GM18520 (cell line): ENCODE measurements around the gene UTF1.

Experiments
- ATAC-seq: cut with Tn5 transposase; IDR thresholded peaks from one replicate; pipeline ENCODE4 v1.9.1; 2021; ENCODE audit not compliant: unreplicated experiment

Gene UTF1

DNA sequence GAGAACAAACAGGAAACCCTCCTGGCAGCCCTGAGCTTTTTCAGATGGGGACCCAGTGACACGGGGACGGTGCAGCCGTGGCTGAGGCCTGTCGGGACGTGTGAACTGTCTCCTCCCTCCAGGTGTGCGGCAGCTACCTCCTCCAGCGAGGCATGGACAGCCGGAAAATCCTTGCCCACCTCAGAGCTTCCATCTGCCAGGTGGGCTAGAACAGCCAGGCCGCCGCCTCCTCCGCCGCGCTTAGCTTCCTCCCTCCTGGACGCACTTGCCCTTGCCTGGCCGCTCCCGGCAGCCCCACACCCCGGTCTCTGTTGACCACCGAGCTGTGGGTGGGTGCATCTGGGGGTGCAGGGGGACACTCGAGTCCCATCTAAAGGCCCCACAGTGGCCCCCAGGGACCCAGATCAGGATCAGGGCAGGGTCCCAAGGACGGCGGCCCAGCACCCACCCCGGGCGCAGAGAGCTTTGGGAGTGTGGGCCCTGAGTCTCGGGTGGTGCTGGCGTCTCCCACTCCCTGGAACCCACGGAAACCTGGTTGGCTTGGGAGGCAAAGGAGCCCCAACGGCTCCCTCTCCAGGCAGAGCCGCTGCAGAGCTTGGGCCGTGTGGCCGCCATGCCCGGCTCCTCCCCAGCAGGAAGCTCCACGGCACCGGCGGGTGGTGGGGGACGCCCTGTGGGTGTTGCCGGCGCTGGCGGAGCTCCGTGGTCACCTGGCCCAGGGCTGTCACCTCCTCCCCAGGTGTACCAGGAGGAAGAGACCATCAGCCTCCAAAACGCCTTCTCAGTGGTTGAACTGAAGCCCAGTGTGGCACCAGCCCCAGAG lies 32.9 kb upstream of the UTF1 start:
- no peak for ATAC-seq

DNA sequence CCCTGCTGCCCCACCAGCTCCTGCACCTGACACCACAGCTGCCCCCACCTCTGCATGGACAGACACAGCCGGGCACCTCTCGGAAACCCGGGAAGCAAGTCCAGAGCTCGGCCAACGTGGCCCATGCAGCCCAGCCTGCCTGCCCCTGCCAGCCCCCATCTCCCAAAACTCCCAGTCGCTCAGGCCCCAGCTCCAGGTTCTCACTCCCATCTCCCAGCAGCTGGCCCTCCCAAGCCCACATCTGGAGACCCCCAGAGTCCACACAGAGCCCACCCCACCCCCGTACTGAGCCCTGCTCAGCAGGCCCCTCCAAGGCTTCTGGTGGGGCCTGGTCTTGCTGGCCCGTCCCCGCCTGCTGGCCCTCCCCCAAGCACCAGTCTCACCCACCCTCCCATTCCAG lies 32.2 kb upstream of the UTF1 start:
- no peak for ATAC-seq

DNA sequence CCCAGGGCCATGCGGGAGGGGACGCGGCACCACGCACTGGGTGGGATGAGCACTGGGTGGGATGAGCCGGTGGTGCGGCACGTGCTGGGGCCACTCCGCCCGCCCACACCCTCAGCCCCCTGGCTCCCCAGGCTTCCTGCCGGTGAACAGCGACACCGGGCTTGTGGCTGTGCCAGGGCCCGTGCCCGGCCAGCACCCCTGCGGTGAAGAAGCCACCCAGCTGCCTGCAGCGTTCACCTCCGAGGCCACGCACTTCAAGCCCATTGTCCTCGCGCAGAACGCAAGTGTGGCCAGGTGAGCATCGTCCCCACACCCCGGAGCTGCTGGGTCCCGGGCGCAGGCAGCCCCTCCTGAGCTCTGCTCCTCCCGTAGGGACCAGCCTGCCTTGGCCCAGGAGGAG lies 31.8 kb upstream of the UTF1 start:
- no peak for ATAC-seq

DNA sequence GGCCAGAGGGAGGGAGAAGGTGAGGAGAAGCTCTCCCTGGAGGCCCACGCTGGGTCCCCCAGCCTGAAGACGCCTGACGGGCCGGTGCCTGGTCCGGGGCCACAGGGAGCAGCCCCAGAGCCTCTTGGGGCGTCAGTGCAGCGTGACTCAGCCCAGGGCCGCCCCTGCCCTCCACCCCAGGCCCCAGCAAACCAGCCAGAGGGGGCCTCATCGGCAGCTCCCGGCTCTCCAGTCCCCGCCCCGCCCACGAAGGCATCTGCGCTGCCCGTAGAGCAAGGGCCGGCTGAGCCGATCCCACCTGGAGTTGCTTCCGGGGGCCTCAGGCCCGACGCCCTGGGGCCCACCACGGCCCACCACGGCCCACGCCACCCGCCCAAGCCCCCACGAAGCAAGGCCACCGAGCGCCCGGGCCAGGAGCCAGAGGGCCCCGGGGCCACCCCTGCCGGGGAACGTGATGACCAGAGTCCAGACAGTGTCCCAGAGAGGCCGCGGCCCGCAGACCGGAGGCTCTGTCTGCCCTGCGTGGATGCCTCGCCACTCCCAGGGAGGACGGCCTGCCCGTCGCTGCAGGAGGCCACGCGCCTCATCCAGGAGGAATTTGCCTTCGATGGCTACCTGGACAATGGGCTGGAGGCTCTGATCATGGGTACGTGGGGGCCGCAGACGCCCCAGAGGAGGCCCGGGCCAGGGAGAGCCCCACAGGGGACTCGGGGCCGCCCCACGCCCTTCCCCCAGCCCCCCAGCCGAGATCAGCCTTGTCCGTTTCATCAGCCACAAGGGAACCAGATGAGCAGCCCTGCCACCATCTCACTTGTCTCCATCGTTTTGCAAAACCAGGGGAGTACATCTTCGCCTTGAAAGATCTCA lies 31.2 kb upstream of the UTF1 start:
- no peak for ATAC-seq

DNA sequence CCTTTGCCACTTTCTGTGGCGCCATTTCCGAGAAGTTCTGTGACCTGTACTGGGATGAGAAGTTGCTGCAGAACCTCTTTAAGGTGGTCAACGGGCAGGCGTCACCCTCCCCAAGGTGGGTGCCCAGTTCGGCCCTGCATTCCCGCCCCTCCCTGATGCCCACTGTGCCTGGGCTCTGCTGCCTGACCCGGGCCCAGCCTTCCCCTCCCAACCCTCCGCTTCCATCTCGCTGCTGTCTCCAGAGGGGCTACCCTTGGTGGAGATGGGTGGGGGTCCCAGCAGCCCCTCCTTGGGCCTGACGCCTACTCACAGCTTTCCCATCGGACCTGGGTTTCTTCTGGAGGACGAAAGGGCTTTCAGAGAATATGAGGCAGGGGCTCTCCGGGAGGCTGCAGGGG lies 30.5 kb upstream of the UTF1 start:
- ATAC-seq, result no peak

DNA sequence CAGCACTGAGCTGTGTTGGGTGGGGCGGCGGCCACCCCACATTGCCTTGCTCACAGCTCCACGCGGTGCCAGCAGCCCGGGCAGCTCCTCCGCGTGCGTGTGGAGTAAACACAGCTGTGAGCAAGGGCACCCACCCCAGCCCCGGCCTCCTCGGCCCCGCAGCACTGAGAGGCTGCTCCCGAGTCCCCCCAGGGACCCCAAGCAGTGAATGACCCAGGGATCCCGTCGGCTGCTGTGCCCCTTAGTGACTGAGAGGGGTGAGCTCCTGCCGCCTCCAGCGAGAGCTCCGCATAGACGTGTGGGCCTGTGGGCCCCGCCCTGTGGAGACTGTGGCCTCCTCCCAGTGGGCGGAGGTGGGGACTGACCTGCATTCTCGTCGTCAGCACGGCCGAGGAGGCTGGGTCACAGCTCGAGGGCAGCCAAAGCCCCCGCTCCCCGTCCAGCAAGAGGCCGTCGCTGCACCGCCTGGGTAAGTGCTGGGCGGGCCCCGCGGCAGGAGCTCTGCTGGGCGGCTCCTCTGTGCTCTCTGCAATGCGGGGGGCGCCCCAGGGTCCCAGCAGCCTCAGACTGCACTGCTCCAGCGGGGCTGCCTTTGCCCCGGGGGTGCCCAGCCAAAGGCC lies 29.9 kb upstream of the UTF1 start:
- ATAC-seq, result no peak

DNA sequence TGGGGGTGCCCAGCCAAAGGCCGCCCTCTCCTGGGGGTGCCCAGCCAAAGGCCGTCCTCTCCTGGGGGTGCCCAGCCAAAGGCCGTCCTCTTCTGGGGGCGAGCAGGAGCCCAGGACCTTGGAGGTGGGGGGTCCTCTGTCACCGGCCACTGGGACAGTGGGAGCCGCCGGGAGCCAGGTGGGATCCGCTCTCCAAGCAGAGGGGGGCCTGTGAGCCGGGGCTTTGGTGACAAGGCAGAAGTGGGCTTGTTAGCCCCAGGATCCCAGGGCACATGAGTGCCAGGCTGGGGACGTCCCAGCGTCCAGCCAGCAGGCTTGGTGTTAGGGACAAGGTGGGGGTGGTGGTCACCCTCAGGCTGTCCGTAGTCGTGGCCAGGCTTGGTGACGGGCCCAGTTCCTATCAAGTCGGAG lies 29.4 kb upstream of the UTF1 start:
- ATAC-seq, result no peak

DNA sequence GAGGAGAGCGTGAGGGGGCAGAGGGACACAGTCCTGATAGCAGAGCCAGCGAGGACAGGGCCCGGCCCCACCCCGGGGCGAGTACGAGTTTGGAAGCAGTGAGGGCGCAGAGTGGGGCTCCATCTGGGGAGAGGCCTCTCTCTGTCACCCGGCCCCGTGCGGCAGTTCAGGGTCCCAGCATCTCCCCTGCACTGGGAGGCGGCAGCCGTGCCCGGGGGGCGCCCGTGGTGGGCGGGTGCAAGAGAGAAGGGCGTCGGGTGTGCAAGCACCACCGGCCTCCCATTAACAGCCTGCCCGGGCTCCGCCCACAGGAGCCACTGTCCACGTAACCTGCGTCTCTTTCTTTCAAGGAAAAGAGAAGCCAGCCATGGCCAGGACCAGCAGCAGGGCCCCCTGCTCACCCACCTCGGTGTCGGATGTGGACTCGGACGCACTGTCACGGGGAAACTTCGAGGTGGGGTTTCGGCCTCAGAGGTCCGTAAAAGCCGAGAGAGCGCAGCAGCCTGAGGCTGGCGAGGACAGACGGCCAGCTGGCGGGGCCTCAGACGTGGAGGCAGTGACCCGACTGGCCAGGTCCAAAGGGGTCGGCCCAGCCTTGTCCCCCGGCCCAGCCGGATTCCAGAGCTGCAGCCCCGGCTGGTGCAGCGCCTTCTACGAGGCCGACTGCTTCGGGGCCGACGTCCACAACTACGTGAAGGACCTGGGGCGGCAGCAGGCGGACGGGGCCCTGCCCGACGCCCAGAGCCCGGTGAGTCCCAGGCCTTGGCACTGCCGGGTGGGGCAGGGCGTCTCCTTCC lies 28.7 kb upstream of the UTF1 start:
- ATAC-seq, result no peak

DNA sequence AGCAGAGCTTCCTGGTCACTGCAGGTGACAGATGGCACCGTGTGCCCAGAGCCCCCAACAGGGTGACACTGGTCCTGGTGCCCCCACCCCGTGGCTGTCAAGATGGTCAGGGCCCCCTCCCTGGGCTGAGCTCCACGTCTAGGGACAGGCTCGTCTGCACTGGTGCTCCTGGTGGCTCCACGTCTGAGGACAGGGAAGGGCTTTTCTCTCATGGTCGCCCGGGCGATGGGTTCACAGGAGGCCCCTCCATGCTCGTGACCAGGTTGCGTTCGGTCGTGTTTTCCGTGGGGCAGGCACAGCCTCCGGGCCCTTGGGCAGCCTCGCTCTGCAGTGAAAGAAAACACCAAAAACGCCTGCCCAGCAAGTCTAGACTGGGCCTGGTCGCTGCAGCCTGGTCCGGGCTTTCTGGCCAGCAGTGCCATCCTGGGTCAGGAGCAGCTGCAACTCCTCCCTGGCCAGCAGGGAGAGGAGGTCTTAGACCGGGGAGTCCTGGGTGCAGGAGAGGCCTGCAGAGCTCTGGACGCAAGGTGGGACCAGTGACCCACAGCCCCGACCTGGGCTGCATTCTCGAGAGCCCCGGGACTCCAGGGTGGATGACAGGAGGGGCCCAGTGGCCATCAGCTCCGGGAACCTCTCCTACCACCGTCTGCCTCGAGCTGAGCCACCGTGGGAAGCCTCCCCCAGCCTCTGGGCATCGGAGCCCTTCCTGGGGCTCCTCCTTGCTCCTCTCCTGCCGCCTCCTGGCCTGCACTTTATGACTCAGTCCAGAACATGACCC lies 27.9 kb upstream of the UTF1 start:
- ATAC-seq, result no peak

DNA sequence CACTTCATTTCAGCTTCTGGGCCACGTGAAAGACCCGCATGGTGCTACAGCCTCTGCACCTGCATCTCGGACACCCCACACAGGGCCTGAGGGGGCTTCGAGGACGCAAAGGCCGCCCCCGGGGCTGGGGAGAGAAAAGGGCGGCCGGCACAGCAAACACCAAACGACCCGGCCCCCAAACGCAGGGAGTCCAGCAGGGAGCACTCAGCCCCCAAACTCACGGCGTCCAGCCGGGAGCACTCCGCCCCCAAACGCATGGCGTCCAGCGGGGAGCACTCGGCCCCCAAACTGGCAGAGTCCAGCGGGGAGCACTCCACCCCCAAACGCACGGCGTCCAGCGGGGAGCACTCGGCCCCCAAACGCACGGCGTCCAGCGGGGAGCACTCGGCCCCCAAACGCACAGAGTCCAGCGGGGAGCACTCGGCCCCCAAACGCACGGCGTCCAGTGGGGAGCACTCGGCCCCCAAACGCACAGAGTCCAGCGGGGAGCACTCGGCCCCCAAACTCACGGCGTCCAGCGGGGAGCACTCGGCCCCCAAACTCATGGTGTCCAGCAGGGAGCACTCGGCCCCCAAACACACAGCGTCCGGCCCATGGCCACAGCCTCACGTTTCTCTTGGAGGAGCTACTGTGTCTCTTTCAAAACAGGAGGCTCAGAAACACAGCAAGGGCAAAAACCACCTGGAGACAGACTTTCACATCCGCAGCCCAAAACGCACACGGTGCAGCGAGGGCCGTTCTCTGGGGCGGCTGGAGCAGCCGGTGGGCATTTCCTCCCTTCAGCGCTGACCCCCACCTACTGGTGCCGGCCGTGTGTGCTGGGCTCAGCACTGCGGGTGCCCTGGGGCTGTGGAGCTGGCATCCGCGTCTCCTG lies 27.0 kb upstream of the UTF1 start:
- ATAC-seq, result no peak

DNA sequence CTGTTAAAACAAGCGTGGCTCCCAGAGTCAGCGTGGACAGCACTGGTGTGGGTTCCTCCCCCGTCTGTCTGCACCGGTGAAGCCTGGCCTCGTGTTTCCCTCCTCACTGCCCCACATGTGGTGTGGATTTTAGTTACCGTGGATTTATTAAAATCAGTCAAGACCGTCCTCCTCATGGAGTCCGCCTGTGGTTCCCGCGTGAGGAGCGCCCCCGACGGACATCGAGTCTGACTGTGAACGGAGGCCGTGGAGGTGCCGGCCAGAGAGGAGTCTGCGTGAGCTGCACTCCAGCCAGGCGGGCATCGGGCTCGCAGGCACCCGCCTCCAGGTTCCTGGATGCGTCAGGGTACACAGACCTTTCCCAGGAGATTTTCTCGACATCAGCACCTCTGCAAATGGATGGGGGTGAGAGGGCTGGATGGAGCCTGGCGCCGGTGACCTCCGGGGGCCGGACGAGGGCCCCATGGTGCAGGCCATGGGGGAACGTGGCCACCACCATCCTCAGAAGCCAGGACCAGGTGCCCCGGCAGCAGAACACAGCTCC lies 26.3 kb upstream of the UTF1 start:
- no peak for ATAC-seq

DNA sequence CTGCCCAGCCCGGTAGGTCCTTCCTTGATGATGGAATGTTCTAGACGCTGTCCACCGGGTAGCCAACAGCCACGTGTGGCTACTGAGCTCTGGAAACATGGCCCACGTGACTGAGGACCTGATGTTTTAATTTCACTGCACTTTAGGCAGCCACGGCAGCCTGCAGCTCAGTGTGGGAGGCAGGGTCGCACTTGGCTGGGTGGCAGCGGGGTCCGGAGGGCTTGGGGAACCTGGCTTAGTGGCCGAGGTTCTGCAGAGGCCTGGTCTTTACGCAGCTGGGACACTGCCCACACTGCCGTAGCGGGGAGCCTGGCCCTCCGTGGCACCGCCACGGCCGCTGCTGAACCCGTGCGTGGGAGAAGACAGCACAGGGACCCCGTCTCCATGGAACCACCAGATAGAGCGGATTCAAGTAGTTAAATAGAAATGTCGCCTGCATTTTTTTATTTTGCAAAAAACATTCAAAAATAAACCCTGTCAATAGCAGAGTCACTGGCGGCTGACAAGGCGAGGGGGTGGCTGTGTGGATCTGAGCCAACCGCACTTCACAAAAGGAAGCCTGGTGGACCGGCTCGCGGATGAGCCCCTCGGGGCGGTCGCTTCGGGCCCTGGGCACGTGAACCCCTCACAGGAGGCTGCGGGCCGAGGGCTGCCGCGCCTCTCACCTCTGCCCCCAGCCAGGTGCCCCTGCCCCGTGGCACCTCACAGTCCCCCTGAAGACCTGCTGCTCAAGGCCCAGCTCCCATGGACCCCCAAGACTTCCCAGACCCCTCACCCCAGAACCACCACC lies 25.6 kb upstream of the UTF1 start:
- ATAC-seq, result no peak

DNA sequence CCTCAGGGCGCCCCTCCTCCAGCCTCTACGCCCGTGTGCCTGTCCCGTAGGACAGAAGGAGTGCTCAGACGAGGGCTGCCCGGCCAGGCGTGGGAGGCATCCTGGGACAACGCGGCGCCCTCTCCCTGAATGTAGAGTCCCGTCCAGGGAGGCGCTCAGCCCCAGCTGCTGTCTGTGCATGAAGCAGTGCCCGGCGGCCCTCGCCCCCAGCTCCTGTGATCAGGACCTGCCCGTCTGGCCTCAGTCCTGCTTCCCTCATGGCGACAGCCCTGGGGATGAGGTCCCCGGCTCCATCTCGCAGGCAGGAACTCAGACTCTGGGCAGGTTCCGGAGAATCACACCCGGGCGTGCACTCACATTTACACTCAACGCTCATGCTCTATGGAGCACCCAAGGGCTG lies 24.9 kb upstream of the UTF1 start:
- no peak for ATAC-seq

DNA sequence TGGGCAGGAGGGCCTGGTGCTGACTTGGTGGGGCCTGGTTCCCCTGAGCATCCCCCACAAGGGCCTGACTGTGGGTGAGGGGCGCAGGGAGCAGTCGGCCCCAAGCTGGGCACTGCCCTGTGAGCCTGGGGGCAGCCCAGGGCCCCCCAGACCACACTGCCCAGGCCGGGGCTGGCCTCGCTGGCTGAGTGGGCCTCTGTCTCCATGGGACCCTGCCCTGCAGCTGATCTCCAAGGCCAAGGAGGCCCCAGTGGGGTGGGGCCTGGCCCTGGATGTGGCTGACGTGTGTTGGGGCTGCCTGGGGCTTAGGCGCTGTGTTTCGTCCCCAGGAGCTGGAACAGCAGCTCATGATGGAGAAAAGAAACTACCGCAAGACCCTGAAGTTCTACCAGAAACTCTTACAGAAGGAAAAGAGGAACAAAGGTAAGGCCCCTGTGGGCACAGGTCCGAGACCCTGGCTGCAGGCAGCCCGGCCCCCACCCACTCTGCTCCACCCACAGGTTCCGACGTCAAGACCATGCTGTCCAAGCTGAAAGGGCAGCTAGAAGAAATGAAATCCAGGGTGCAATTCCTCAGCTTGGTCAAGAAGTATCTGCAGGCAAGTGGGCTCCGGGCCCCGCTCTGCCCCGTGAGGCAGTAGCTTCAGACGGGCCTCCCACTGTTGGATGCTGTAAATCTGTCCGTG lies 23.5 kb upstream of the UTF1 start:
- ATAC-seq, result no peak

DNA sequence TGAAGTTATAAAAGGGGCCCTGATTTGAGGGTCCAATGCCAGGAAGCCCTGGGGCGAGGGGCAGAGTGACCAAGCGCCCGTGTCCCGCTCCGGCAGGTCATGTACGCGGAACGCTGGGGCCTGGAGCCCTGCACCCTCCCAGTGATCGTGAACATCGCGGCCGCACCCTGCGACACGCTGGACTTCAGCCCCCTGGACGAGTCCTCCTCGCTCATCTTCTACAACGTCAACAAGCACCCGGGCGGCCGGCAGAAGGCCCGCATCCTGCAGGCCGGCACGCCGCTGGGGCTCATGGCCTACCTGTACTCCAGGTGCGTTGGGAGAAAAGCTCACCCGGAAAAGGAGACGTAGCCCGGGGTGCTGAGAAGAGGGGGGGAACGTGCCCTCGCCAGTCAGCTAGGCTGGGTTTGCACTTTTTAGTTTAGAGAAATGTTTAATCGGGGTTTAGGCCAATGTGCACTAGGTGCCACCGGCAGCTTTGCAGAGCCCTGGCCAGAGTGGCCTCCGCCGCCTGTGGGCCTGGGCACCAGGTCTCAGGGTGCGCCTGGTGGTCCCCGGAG lies 22.9 kb upstream of the UTF1 start:
- no peak for ATAC-seq

DNA sequence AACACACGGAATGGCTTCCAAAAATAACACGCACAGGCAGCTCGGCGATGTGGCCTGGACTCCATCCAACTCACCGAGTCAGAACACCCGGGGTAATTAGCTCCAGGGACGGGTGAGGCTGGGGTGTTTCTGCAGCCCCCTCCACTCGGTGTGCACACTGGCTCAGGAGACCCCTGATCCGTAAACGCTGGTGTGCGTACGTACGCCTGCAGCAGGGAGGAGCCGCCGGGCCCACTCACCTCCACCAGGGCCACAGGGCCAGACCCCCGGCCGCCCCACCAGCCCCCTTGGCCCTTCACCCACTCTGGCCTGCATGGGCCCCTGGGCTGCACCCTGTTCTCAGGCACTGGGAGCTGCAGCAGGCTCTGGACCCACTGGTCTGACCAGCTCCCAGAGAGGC lies 22.4 kb upstream of the UTF1 start:
- ATAC-seq, result no peak

DNA sequence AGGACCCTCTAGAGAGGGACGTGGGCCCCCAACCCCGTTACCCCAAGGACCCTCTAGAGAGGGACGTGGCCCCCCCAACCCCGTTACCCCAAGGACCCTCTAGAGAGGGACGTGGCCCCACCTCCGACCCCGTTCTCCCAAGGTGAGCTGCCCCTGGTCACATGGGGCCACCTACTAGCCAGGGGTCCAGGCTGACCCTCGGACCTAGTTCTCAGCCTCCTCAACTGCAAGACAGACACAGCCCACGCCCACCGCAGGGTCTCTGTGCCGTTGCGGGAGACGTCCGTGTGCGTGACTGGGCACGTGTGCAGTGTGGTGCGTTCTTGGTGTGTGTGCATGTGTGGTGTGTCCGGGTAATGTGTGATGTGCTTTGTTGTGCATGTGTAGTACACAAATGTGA lies 21.6 kb upstream of the UTF1 start:
- no peak for ATAC-seq
